T-helper 1 cell (primary cell): ENCODE results near the gene FUT7.
A peak's percentile ranks its signal among the peaks of the same experiment; 100 is the strongest.

Experiments
- DNase-seq, 5 donors: peaks; one replicate each; pipeline ENCODE4 v3.0.0-alpha.2; 2012 to 2020
- total RNA-seq, 4 donors: gene quantifications; one replicate each; lab custom pipeline; 2026; lab: John Stamatoyannopoulos, UW

The FUT7 gene, protein sequence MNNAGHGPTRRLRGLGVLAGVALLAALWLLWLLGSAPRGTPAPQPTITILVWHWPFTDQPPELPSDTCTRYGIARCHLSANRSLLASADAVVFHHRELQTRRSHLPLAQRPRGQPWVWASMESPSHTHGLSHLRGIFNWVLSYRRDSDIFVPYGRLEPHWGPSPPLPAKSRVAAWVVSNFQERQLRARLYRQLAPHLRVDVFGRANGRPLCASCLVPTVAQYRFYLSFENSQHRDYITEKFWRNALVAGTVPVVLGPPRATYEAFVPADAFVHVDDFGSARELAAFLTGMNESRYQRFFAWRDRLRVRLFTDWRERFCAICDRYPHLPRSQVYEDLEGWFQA
- 0.54 to 3.9 (median 2.2) reads per million in 4 donors for total RNA-seq

DNA sequence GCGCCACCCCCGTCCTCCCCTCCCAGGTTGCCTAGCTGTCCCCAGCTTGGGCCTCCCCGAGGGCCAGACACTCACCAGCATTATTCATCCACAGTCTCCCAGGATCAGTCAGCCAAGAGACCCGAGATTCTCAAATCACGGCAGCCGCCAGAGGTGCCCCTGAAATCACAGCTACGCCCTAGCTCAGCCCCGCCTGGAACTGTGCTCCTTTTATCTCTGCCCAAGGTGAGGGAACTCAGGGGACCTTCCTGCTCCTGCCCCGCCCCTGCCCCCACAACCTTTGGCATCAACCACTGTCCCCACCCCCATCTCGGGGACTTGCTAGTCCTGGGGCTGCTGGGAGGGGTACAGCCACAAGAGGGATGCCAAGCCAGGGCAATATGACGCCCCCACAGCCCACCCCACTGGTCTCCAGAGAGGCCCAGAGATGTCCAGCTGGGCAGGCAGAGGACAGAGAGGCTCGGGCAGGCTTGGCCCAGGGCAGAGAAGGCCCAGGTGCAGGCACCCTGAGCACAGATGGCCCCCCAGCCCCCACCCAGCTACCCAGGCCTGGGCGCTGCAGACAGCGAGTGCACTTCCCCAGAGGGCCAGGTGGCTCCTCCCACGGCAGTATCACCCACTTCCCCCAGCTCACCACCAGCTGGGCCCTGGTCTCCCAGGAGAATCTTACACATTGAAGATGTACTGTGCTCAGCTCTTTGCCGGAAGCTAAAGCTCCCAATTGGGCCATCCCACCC lies at the start of gene FUT7:
TSS of gene FUT7 (minus strand) at position 185 of the 737 bp plus-strand sequence. CDS start at position 88, 97 bp downstream.
- peak in 1 of 5 donors; percentile 80 for DNase-seq

DNA sequence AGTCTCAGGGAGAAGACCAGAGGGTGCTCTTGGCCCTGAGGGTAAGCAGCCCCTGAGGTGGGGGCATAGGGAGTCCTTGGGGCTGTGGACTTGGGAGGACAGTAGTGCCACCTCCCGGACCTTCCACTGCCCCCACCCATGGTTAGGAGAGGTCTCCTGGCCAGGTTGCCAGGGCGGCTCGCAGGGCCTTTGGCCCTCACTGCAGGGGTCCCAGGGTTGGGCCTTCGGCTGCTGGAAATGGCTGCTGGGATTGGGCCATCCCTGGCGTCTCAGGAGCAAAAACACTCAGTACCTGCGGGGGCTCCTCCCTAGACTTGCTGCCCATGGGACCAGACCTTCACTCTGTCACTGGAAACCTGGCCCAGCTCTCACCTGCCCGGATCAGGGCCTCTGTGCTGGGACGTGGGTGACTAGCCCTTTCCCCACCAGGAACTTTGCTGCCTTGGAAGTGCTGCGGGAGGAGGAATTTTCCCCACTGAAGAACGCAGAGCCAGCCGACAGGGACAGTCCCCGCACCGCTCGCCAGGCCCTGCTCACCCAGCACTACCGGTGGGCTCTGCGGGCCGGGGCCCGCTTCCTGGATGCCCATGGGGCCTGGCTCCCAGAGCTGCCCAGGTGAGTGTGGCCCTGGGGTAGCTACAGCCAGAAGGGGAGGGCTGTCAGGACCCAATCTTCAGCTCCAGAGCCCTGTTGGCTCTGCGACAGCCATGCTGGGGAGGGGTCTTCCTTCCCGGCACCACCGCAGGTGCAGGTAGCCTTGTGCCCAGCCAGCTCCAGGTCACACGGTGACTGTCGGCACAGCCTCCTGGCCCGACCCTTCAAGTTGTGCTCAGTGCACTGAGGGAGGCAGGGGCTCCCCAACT lies 48.6 kb upstream of the FUT7 start:
- DNase-seq, result no peak

DNA sequence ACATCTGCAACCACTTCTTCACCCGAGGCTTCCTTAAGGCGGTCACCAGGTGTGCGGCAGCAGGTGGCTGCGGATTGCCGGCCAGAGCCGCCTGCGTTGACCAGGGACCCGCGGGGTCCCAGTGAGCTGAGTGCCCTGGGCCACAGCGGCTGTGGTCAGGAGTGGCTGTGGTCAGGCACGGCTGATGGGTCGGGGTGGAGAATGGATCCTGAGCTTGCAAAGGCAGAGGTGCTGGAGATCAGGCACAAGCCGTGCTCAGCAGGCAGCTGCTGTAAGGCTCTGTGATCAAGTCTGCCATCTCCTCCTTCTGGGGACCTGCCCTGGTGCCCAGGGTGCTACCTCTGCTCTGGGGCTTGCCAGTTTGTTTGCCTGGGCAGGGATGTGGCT lies 47.5 kb upstream of the FUT7 start:
- DNase-seq, result no peak

DNA sequence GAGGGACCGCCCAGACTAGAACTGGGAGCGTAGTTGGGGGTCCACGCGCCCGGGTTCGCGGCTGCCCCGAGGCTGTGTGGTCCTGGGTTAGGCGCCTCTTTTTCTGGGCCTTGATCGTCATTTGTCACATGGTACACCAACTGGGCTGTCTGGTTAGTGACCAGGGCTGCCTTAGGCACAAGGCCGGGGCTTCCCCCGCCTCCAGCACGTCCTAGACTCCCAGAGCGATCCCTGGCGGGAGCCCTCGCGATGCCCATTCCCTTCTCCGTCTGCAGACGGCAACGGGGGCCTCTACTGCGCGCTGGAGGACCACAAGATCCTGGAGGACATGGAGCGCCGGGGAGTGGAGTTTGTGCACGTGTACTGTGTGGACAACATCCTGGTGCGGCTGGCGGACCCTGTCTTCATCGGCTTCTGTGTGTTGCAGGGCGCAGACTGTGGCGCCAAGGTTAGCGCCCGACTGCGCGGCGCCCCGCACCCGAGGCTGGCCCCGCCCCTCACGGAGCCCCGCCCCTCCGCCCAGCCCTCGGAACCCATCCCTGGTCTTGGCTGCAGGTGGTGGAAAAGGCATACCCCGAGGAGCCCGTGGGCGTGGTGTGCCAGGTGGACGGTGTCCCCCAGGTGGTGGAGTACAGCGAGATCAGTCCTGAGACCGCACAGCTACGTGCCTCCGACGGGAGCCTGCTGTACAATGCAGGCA lies 47.0 kb upstream of the FUT7 start:
- DNase-seq, result no peak

DNA sequence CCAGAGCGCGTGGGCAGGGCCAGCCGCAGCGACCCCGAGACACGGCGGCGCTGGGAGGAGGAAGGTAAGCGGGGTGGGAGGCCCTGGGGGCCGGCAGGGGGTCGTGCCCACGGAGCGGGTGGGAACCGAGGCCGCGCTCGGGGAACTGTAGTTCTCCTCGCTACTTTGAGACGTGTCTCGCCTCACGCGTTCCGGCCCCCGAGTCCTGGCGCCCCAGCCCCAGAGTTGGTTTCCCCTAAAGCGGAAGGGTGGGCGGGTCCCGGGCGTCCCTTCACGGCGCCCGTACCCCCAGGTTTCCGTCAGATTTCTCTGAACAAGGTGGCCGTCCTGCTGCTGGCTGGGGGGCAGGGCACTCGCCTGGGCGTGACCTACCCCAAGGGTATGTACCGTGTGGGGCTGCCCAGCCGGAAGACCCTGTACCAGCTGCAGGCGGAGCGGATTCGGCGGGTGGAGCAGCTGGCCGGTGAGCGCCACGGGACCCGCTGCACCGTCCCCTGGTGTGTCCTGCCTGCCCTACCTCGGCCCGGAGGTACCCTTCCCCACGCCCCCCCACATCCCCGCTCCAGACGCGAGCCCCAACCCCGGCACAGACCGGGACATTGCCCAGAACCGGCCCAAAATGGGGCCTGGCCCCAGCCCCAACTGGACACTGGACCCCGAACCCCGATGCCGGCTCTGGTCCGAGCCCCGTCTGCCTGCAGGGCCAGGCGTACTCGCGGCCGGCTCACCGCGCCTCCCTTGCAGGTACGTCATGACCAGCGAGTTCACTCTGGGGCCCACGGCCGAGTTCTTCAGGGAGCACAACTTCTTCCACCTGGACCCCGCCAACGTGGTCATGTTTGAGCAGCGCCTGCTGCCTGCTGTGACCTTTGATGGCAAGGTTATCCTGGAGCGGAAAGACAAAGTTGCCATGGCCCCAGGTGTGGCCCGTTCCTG lies 46.1 kb upstream of the FUT7 start:
- peak in 1 of 5 donors; percentile 60 for DNase-seq

DNA sequence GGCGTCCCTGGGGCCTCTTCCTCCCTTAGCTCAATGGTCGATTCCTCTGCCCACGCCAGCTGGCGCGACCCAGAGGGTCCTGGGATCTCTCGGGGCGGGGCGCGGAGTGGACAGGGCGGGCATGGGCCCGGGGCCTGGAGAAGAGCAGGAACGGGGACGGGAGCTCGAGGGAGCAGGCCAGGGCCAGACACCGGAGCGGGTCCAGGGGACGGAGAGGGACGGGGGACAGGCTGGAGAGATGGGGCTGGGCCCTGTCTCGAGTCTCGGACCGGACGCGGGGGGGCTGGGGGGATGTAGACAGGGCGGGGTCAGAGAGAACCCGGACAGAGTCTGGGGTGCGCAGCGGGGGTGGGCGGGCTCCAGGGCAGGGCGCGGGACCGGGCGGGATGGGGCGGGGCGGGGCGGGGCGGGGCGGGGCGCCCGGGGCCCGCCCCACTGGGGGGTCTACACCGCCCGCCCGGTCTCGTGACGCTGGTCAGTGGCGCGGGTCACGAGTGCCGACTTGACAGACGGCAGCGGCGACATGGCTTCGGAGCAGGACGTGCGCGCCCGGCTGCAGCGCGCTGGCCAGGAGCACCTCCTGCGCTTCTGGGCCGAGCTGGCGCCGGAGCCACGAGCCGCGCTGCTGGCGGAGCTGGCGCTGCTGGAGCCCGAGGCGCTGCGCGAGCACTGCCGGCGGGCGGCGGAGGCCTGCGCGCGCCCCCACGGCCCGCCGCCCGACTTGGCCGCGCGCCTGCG lies 45.3 kb upstream of the FUT7 start, which contains the start of gene UAP1L1:
TSS of gene UAP1L1 (plus strand) at position 508 of the 738 bp plus-strand sequence. CDS start at position 524, 16 bp downstream.
- peak in 4 of 5 donors; percentile 48 to 68 (median 54) for DNase-seq

DNA sequence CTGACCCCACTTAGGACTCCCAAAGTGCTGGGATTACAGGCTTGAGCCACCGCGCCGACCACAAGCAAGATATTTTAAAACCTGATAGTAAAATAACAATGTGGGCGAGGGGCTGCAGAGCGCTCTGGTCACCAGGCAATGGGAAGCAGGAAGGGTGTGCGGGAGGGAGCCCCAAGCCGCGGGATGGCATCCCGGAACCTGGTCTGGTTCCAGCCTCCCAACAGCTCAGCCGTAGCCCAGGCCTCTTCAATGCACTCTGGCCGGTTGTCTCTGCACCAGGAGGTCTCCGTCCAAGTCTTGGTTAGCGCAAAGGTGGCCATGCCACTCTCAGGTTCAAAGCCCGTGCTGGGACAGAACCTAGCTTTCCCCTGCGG lies 44.7 kb upstream of the FUT7 start:
- no peak for DNase-seq

DNA sequence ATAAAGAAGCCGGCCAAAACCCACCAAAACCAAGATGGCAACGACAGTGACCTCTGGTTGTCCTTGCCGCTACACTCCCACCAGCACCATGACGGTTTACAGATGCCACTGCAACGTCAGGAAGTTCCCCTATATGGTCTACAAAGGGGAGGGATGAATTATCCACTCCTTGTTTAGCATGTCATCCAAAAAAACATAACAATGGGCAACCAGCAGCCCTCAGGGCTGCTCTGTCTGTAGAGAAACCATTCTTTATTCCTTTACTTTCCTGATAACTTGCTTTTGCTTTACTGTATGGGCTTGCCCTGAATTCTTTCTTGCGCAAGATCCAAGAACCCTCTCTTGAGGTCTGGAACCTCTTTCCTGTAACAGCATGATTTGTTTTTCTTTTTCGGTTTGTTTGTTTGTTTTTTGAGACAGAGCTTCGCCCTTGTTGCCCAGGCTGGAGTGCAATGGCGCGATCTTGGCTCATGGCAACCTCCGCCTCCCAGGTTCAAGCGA lies 43.4 kb upstream of the FUT7 start:
- no peak for DNase-seq

DNA sequence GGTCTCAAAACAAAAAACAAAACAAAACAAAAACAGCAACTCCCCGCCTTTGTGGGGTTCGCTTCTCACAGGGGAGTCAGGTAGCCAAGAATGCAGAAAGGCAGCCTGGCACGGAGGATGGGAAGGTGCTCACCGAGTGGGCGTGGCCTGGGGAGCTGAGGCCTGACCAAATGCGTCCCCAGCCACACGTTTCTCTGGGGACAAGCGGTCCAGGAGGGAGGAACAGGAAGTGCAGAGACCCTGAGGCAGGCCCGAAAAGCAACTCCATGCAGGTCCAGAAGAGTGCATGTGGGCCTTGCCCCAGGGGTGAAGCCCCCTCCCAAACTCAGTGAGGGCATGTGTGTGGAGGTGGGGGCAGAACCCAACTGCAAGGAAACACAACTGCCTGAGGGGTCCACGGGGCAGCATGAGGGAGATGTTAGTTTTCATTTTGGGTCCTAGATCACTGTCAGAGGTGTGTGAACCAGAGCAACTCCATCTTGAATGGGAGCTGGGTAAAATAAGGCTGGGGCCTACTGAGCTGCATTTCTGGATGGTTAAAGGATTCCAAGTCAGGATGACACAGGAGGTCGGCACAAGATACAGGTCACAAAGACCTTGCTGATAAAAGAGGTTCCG lies 42.9 kb upstream of the FUT7 start:
- DNase-seq, result no peak

DNA sequence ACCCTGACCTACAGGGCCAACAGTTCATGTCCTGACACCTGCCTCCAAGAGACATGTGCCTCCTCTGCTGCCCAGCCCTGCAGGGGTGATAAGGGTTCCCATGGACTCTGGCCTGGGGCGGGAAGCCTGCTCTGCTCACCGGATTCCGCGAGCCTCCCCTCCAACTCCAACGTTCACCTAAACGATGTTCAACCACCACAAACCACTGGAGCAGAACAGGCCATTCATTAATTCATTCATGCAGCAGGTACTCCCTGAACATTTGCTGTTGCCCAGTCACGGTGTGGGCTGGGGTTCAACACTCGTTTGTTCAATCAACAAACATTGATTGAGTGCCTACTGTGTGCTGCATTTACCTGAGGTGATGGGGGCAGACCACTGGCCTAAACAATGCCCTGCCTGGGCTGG lies 42.1 kb upstream of the FUT7 start:
- no peak for DNase-seq

DNA sequence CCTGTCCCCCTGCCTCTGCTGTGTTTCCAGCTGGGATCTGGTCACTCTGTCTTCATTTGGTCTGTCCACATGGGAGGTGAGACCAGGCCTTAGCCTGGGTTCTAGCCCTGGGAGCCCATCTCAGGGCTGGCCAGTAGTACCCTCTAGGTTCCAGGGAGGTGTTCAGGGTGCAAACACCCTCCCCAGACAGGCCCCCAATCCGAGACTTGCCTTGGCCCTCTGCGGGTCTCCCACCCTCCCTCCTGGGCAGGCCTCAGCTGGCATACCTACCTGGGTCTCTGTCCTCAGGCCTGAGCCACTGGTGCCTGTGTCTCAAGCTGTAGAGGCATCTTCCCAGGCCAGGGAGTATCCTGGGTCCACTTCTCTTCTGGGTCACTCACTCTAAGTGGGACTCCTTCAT lies 39.4 kb upstream of the FUT7 start:
- no peak for DNase-seq

DNA sequence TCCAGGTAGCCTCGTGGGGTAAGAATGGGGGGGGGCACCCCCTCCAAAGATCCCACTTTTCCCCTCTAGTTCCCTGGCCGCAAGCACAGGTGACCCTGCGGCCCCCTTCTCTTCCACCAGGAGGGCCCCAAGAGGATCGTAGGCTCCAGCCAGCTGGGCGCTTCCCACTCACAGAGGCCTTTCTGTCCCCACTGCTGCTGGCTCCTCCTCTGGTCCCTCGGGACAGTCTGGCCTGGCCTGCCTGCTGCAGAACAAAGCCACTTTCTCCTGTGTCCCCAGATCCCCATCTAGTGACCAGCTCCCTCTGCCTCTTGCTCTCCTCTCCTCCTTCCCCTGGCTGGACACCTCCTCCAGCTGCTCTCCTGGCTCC lies 39.0 kb upstream of the FUT7 start:
- no peak for DNase-seq

DNA sequence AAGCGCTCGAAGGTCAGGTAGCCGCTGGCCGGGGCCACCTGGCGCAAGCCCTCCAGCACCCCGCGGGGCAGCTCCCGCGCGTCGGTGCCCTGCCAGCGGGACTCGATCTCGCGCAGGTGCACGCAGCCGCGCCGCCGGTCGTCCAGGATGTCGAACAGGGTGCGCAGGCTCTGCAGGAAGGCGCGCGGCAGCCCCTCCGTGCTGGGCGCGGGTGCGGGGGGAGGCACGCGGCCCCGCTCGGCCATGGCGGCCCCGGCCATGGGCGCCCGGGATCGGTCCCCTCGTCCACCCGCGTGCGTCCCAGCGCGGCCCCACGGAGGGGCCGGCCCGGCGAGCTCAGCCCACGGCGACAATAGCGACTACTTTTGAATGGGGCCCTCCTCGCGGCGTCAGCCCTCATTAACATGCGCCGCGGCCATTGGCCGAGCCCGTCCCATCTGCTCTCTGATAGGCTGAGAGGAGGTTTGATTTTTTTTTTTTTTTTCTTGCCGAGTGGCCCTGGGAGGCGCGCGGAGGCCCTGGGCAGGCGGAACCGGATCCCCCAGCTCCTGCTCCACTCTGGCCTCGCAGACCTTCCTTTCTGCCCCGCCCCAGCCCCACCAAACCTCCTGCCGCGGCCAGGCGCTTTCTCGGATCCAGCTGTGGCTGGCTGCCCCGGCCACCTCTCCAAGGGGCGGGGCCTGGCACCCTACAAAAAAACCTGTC lies 38.5 kb upstream of the FUT7 start, which contains the start of gene SAPCD2:
TSS of gene SAPCD2 (minus strand) at position 357 of the 705 bp plus-strand sequence. CDS start at position 260, 97 bp downstream.
- peak; percentile 72 to 92 (median 81) for DNase-seq

DNA sequence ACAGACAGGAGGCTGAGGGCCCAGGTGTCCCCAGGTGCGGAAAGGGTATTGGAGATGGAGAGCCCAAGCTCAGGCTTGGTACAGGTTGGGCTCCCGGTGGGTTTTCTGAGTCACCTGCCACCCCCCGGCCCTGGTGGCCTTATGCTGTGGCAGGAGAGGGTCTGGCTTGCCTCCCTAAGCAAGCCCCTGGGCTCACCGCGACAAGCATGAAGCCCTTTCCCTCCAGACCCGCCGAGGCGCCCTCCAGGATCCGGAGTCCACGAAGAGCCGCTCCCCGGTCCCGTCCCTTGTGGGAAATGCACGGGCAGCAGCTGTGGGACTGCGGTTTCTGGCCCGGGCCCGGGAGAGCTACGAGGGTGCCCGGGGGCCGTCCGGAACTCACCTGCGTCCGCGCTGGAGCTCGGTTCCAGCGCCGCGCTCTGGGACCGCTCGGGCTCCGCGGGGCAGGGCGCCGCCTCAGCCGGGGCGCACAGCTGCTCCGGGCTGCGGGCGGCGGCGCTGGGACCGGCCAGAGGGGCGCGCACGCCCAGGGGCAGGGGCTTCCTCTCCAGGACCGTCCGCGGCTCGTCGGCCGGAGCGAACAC lies 37.7 kb upstream of the FUT7 start:
- no peak for DNase-seq

DNA sequence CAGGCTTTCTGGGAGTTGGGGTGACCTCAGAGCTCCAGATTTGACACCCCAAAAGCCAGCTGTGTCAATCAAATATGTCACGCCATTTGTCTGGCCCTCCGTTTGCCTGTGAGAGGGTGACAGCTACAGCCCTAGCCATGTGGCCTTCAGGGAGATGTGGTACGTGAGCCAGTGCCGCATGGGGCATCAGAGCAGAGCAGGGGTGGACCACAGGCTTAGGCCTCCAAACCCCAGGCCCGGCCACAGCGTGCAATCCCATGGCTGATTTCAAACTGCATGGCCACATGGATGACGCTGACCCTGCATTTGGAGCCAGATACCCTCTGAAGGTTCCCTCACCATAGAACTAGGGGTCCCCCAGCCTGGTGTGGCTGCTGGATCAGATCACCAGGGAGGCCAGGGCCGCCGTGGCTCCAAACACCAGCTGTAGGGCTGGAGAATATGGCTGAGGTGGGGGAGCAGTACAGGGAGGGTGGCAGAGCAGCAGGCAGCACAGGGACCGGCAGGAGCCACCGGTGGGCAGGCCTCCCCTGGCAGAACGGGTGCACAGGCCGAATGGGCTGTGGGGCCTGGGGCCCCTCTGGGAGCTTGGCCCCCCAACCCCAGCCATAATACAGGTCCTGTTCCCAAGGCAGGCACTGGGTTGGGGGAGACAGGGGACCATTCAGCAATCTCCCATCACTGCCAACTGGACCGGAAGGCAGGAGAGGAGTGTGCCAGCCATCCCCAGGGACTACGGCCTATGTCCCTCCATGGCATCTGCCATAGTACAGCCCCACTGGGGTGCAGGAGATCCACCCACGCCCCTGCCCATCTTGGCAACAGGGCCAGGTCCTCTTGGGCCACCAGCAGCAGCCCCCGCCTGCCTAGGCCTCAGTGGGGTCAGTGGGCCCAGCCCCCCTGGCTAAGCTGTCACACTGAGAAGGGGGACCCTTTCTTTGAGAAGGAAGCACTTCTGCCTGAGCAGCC lies 36.9 kb upstream of the FUT7 start:
- DNase-seq, result no peak

DNA sequence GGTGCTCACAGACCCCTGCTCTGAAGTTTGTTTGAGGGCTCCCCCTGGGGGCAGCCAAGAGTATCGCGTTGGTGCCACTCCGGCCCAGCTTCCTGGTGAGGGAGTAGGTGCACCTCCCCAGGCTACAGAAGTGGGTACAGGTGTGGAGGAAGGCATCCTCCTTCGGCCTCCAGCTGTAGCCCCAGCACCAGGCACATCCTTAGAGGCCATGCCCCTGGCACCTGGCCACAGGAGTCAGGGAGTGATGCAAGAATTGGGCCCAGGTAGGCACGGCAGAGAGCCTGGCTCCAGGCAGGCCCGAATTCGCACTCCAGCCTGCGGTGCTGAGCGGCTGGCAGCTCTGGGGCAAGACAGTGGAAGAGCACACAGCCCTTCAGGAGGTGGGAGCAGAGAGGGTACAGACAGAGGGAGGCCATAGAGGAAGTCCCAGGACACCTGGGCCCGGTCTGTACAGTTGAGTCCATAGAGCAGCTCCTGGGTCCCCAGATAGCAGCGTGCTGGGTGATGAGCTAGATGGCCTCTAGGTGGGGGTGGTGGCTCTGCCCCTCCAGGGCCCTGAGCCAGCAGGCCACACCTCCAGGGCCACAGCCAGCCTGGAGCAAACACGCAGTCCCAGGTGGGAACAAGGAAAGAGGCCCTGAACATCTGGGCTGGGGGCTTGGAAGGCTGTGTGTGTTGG lies 36.1 kb upstream of the FUT7 start:
- DNase-seq, result peak; percentile 66 to 87 (median 78)
